Peyer's patch (tissue), 4 donors: ENCODE results near the gene TAPT1.

Experiments used
- CTCF ChIP-seq, 6 experiments: fragments of 450-650 bp in 4 of 6; fragments of 200-600 bp in 2 of 6; sonication (generic) in 1 of 6; IDR thresholded peaks; one replicate each; pipeline ENCODE4 v1.5.1; 2017 to 2019; ENCODE audit warnings: antibody characterized with exemption in 6 of 6, mild to moderate bottlenecking in 3 of 6, moderate library complexity in 1 of 6
- POLR2A ChIP-seq, 2 donors: fragments of 450-650 bp; IDR thresholded peaks; one replicate each; pipeline ENCODE4 v1.5.1; 2017; ENCODE audit warnings: antibody characterized with exemption in 2 of 2, mild to moderate bottlenecking in 2 of 2, moderate library complexity in 2 of 2

- TF ChIP-seq CTCF (IDR thresholded peaks at IDR 0.05) (no peak), POLR2A (IDR thresholded peaks at IDR 0.05) (no peak)
These were observed 115.5 kb downstream of the TAPT1 start for GRCh38 chr4:16110661-16111290.
